ELF-1 (cell line): ENCODE measurements around the gene KCNJ4.
"Not testable (repeated sequence)": the region's sequence is repeated elsewhere in the genome, so short reads cannot be mapped to it uniquely, and the experiment has no call there.

Source experiments
- DNase-seq: peaks from one replicate; pipeline ENCODE4 v3.0.0-alpha.2; 2016; ENCODE audit warnings: low read depth, low spot score

Gene KCNJ4

GRCh38 chr22:38386918-38387317 lies 68.1 kb downstream of the KCNJ4 start:
- not testable (repeated sequence) for DNase-seq

- DNase-seq = no peak
These were observed 71.6 kb downstream of the KCNJ4 start for GRCh38 chr22:38383417-38383816.

- DNase-seq = not testable (repeated sequence)
These were observed 73.6 kb downstream of the KCNJ4 start for GRCh38 chr22:38381371-38381770.
